Upper lobe of left lung (tissue), 4 donors: ENCODE measurements around the gene RARS1.

ENCODE experiments used
- CTCF ChIP-seq, 6 experiments: fragments of 450-650 bp in 4 of 6; fragments of 200-600 bp in 2 of 6; sonication (generic) in 2 of 6; IDR thresholded peaks; one replicate each; pipeline ENCODE4 v1.5.1; 2016 to 2019; ENCODE audit warnings: antibody characterized with exemption in 6 of 6
- POLR2A ChIP-seq, 4 donors: fragments of 450-650 bp; IDR thresholded peaks; one replicate each; pipeline ENCODE4 v1.5.1; 2016 to 2017; ENCODE audit warnings: antibody characterized with exemption in 4 of 4, mild to moderate bottlenecking in 2 of 4
- POLR2AphosphoS5 ChIP-seq, 2 donors: sonication (generic); formaldehyde crosslinking; IDR thresholded peaks; one replicate each; pipeline ENCODE4 v1.5.1; 2017; ENCODE audit warnings: antibody characterized with exemption in 2 of 2

DNA sequence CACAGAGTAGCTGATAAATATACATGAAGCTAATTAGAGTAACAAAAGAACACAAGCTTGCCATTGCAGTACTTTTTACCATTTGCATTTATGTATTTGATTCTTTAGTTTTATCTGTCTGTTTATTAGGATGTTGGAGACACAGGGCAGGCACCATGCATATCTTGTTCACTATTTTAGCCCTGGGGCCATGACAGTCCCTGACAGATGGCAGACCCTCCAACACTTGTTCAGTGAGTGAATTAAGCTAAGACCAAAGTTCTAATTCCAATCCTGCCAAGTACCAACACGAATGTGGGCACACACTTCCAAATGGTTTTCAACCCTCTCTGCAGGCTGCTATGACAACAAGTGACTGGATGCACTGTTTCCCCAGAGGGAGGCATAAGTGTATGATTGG, 12.0 kb upstream of the RARS1 start:
- TF ChIP-seq CTCF (IDR thresholded peaks at IDR 0.05) = no peak
- no peak for TF ChIP-seq POLR2A (IDR thresholded peaks at IDR 0.05)
- no peak for TF ChIP-seq POLR2AphosphoS5 (IDR thresholded peaks at IDR 0.05)
